SKM-1 treated with dmso at 0.1 percent for 144 hours (cell line): ENCODE measurements around the gene GPS1.
A peak's percentile ranks its signal among the peaks of the same experiment; 100 is the strongest.

Experiments used
- DNase-seq: peaks from one replicate; lab custom pipeline; 2025; ENCODE audit not compliant: unreplicated experiment; lab: John Stamatoyannopoulos, UW

GPS1 gene

DNA sequence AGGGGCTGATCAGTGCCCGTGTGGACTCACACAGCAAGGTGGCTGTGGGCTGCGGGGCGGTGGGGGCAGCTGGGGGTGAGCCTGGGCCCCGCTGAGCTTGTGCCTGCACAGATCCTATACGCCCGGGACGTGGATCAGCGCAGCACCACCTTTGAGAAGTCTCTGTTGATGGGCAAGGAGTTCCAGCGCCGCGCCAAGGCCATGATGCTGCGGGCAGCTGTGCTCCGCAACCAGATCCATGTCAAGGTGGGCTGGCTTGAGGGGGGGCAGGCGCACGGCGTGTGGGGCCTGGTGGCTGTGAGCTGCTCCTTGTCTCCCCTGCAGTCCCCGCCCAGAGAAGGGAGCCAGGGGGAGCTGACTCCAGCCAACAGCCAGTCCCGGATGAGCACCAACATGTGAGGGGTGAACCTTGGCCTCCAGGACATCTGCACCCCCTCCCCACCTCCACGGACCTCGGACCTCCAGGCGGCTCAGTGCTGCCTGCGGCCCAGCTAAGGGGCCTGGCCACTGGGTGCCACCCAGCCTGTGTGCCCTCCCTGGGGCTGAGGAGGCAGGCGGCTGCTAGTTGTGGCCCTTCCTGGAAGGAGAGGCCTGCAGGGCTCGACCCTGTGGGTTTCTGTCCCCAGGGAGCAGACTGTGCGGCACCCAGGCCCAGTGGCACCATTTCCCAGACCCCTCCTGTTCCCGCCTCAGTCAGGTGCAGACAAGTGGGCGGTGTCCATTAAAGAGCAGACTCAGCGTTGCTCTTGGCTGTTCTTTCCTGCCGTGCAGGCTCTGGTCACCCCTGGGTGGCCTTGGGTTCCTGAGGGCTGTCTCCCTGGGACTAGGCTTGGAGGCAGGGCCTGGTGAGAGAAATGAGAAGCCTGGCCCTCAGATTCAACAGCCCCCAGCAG is 5.3 kb downstream of the GPS1 start:
- DNase-seq: no peak

- no peak for DNase-seq
Observed at GRCh38 chr17:82058230-82058854, 6.6 kb downstream of the GPS1 start.

DNA sequence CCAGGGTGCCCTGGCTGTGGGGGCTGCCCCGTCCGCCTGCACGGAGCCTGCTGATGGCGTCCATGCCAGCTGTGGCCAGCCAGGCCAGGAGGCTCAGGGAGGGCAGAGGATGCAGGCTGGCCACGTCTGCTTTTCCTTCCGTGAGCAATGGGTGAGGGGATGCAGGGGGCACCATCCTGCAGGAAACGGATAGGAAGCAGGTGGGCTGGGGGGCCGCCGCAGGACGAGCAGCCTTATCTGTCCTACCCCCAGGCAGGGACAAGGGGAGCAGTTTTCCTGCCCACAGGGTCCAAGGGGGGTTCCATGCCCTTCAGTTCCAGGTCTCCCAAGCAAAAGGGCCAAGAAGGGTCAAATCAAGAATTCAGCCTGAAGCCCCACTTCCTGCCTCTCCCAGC is 7.2 kb downstream of the GPS1 start:
- no peak for DNase-seq

GRCh38 chr17:82059272-82060000 is 7.7 kb downstream of the GPS1 start:
- DNase-seq: no peak

DNA sequence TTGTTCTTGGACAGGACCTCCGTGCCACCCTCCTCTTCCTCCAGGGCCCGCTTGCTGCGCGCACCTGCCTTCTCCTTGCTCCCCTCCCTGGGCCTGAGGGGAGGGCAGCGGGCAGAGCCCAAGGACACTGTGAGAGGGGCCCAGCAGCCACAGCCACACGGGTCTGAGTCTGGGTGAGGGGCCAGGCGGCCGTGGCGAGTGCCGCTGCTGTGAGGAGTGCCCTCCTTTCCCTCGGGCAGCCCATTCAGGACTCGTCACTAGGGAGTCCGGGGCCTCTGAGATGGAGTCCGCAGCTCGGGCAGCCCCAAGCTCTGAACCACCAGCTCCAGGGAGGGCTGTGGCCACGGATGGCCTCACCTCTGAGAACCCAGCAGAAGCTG is 8.3 kb downstream of the GPS1 start:
- DNase-seq: no peak

- DNase-seq: no peak
Observed at GRCh38 chr17:82060614-82061013, 8.9 kb downstream of the GPS1 start.

DNA sequence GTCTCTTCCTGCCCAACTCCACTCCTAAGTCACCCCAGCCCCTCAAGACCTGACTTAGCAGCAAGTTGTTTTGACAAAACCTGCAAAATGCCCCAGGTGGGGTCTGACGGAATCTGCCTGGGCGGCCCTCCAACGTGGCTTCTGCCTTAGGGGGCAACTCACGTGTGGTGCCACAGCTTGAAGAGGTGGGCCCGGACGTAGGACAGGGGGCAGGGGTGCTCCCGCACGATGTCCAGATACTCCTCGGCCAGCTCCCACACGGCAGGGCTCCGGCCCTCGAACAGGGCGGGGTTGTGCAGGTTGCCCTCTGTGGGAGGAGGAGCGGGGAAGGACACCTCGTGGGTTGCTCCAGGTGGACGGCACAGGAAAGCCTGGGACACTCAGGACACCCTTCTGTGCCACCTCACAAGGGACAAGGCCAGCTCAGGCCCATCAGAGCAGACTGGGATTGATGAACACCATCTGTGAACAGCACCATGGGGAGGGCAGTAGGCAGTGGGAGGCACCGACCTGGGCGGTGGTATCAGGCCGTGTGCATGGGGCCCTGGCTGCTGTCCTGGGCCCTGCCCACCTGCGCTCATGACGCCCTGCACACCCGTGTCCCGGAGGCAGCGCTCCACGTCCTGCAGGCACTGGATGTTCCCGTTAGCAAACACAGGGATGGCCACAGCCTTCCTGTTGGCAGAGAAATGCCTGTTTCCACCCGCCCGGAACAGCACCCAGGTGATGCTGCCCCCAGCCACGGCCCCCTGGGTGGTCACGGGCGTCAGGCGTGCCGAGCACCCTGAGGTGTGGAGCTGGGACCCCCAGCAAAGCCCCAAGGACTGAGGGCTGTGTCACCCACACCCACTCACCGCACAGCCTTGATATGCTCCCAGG is 9.6 kb downstream of the GPS1 start:
- no peak for DNase-seq

DNA sequence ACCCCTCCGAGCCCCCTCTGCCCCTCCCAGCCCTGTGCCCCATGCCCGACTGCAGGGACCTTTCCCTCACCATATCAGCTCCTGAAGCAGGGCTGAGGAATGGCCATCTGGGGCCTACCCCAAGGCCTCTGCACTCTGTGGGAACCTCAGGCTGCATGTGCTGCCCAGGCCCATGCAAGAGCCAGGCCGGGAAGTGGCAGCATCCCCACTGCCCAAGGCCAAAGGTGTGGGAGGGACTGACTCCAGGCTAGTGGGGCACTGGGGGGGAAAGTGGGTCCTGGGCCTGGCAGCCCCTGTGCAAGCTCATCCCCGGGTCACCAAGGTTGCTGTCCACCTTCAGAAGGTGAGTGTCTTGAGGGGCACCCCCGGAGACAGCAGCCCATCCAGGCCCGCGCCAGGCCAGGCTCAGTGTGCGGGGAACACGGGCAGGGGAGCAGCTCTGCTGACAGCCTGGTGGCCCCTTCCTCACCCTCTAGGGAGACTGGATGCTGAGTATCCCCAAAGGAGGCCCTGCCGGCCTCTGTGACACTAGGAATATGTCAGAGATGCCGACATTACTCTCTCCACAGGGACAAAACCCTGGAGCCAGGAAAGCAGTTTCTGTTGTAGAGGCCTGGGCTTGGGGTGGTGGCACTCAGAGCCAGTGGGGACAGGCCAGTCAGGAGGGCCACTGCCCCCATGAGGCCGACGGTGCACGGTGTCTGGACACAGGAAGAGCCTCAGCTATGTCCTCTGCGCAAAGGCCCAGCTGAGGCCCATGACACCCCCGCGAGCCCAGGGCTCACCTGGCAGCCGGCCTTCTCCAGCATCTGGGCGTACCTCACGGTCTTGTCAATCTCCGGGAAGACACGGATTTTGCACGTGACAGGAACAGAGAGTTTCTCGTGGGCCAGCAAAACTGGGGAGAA is 10.6 kb downstream of the GPS1 start:
- no peak for DNase-seq

- DNase-seq: no peak
Observed at GRCh38 chr17:82062984-82063368, 11.3 kb downstream of the GPS1 start.

DNA sequence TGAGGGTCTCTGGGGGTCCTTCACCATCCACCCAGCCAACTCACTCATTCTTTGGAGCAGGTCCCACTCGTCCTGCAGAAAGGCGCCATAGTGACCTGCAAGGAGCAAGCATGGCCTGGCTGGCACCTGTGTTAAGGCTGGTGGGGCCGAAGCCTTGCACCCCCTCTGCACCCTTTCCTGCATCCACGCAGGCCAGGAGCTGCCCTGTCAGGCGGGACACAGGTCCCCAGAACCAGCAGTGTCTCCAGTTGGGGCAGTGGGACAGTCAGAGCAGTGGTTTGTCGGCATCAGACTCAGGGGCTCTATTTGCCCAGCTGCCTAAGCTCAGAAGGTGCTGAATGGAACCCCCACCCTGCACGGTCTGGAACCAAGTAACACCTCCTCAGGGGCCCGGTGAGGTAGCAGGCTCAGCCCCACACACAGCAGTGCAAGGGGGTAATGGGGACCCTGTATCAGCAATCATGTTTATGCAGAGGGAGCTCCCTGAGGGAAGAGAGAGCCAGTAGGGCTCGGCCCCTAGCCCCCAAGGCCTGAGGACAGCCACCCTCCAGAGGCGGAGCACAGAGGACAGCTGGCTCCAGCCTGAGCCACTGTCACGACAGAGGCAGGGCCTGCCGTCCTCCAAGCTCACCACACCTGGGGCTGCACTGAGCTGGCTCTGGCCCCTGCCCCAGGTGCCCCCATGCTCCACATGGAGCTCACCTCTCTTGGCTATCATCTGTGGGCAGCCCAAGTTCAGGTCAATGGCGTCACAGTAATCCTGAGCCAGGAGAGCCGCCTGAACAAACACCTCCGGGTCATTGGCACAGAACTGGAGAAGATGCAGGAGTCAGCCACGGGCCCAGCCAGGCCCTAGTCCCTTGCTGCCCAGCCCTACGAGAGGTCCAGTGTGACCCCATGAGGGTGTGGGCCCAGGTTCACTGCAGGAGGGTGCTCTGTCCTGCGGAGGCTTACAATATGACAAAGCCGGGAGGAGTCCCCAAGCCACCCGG is 12.0 kb downstream of the GPS1 start:
- DNase-seq: no peak

DNA sequence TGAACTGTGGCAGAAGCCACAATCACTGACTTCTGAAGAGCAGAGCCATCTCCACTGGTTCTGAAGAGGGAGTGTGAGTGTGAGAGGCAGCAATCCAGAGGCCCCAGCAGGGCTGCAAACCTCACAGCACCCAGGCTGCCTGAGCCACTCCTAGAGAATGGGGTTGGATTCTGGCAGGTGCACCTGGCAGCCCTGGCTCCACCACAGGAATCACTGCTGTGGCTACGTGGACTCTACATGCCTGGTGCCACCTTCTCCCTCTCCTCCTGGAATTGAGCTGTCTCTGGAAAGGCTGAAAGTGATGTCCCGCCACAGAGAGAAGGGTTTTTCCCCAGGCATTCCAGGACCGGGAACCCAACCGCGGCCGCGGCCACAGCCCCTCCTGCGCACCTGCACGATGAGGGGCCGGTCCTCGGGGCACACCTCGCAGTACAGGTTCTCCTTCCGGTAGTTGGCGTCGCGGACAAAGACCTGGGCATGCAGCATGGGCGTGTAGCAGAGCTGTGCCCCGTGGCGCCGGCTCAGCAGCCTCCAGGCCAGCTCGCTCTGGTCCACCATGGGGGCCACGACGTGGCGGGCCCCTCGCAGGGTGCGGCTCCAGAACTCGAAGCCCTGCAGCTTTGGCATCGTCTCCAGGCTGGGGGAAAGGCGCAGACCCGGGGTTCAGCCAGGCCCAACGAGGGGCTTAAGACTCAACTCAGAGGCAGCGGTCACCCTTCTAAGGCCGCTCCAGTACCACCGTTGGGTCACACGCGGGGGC is 12.9 kb downstream of the GPS1 start:
- no peak for DNase-seq

GRCh38 chr17:82065193-82065637 is 13.5 kb downstream of the GPS1 start:
- no peak for DNase-seq

- DNase-seq: peak; percentile 29
Observed at GRCh38 chr17:82065638-82066303, 14.1 kb downstream of the GPS1 start, which contains the start of gene DUS1L. DUS1L (minus strand) TSS chr17:82065804; CDS start chr17:82065059, 745 bp downstream.

- DNase-seq: no peak
Observed at GRCh38 chr17:82070611-82071010, 18.9 kb downstream of the GPS1 start.

DNA sequence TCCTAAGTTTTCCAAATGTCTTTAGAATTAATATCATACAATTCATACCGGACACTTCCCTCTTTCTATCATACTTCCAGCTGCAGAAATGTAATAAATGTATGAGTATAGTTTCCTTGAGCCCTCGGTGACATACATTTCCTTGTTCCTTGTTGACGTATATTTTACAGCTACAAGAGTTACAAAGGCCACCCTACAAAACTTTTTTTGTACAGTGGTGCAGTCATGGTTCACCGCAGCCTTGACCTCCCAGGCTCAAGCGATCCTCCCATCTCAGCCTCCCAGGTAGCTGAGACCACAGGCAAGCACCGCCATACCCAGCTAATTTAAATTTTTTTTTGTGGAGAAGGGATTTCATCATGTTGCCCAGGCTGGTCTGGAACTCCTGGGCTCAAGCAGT is 21.1 kb downstream of the GPS1 start:
- DNase-seq: no peak

GRCh38 chr17:82073446-82073845 is 21.7 kb downstream of the GPS1 start:
- DNase-seq: no peak
